ENCODE measurements around the gene BPIFB2.

The BPIFB2 gene

DNA sequence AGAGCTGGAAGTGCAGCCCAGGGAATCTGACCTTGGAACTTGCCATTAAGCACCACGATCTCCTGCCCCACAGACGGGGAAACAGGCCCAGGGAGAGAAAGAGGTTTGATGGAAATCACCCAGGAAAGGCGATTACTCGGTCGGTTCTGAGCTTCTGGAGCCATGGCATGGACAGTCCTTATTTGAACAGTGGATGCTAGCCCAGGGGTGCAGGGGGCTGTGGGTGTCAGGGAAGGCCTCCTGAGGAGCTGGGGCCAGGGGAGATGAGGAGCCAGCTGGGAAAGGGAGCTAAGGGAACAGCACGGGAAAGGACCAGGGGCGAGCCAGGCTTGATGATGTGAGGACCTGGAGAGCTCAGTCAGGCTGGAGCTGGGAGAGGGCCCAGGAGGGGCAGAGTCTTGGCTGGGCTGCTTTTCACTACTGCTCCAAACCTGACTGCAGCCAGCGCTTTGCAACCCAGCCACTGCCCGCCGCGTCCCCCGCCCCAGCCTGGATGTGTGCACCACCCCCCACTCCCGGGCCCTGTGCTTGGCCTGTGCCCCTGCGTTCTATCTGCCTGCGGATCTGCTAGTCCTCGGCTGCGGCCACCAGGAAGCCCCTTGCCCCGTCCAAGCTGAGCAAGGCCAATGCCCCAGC is 21.1 kb upstream of the BPIFB2 start:
- no peak for DNase-seq

DNA sequence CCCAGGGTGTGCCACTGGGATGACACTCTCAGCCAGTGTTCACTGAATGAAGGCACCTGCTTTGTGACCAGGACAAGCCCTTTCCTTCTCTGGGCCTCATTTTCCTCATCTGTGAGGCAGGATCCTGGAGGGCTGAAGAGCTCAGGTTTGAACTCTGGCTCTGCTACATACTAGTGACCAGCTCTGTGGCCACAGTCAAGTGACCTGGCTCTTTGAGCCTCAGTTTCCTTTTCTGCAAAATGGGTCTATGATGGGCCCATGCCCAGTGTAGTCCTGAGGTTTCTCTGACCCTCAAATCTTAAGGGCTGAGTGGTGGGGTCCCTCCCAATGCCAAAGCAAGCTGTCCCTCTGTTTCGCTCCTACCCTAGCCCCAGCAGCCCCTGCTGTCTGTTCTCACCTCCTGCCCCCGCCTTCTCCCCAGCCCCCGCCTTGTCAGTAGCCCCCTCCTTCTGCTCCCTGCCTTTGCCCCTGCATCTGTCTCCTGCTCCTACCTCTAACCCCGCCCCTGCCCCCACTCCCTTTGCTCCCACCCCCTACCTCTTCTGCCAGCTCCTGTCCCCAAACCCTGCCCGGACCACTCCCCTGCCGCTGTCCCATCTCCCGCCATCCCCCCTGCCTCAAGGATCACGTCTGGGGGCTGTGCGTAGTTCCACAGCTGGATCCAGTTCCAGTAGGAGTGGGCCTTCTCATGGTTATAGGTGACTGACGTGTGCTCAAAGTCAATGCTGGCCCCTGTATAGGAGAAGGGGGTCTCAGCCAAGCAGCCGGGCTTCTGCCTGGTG is 20.3 kb upstream of the BPIFB2 start:
- DNase-seq, result no peak

DNA sequence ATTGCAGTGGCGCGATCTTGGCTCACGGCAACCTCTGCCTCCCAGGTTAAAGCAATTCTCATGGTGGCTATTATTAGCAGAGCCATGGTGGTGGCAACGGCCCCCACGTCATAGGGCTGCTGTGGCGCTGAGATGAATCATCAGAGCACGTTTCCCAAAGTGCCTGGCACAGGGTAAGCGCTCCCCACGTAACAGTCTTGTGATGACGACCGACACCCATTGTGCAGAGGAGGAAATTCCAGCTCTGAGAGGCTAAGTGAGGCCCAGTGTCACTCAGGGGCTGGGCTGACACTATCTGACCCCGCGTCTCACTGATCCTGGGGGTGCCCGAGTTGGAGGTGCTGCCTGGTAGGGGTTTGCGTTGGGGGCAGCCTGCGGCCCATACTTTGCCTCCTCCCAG is 19.5 kb upstream of the BPIFB2 start:
- no peak for DNase-seq

DNA sequence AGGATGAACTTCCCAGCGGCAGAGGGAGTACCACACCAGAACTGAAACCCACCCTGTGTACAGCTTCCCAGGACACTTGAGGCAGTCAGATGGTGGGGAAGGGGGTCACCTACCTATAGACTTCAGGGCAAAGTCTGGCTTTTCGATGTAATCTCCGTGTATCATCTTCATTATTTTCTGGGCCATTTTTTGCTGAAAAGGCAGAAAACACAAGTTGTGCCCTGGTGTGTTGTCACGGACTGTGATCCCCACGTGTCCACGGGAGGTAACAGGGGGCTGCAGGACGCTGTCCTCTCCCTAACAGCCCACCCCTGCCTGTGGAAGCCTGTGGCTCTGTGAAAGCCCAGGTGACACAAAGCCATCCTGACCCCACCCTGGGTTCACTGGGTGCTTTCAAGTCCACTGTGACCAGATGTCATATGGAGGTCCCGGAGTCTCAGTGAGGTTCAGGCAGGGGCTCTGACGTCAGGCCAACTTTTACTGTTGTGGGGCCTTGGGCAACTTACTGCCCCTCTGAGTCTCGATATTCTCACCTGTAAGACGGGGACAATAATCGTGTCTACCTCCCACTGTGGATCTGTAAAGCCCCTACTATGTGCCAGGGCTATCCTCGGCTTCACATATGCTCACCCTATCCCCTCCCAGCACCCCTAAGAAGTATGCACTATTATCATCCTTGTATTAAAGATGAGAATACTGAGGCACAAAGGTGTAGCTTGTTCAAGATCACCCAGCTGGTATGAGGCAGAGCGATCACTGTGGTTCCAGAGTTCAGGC is 17.8 kb upstream of the BPIFB2 start:
- no peak for DNase-seq

DNA sequence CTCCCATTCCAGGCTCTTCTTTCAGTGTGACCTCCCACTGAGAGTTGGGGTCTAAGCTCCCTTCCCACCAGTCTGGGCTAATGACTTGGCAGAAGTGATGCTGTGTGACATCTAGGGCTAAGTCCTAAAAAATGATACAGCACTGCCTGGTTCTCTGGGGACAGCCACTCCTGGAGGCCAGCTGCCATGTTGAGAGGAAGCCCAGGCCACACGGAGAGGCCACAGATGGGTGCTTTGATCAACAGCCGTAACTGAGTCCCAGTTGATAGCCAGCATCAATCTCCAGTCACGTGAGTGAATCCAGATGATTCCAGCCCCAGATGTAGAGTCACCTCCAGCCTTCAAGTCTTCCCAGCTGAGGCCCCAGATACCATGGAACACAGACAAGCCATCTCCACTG is 17.1 kb upstream of the BPIFB2 start:
- DNase-seq, result no peak

DNA sequence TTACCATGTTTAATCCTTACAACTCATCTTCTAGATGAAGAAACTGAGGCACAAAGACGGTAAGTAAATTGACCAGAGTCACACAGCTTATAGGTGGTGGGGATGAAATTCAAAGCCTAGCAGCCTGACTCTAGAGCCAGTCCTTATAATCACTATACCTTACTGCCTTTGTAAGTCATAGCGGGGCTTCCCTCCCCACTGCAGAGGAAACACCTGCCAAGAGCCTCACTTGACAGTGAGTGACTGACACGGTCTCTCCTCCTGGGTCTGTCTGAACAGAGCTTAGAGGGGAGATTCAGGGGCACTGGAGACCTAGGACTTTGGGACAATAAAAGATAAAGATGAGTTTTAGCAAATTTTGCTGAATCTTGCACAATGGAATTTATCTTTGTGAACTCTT is 16.1 kb upstream of the BPIFB2 start:
- no peak for DNase-seq

DNA sequence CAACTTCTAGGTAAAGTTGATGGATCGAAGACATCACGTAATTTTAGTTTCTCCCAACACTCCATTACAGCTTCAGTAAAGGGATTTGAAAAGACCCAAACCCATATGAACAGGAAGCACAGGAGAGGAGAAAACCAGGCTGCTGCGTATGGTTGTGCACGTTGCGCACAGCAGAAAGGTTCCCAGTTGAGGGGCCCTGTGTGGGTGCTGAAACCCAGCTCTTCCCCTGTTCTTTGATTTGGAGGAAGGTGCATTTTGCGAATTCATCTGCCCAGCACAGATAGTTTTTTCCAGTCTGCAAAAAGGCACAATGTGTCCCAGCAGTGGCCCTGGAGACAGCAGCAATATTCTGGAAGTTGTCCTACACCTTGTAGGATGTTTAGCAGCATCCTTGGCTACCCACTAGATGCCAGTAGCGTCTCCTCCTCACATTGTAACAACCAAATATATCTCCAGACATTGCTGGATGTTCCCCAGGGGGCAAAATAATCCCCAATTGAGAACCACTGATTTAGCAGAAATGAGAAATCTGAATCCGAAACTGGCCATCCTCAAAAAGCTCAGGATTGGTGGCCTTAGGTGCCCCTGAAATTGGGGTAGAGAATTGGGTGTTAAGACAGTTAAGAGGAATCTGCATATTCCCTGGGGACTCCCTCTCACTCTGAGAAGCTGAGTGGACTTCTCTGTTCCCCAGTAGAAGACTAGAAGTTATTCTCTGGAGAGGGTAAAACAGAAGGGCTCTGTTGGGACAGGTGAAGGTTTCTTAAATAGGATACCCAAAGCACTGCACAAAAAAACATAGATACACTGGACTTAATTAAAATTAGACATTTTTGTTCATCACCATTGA is 15.5 kb upstream of the BPIFB2 start:
- no peak for DNase-seq

DNA sequence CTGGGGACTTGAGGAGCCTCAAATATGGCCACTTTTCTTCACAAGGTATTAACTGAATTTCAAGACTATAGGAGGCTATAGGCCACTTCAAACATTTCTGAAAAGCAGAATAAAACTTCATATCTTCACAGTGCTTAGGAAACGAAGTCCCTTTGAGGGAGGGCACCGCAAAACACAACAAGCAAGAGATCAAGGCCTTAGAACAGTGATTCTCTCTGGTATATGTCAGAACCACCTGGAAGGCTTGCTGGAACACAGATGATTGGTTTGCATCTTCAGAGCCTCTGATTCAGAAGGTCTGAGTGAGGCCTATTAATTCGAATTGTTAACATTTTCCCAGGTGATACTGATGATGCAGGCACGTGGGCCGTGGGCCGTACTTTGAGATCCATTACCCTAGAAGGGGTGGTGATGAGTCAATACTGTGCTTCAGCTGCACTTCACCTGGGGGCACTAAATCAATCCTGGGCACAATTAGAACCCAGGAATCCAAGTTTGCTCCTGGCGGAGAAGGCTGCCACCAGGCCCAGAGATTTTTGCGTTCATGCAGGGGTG is 13.9 kb upstream of the BPIFB2 start:
- DNase-seq, result no peak

DNA sequence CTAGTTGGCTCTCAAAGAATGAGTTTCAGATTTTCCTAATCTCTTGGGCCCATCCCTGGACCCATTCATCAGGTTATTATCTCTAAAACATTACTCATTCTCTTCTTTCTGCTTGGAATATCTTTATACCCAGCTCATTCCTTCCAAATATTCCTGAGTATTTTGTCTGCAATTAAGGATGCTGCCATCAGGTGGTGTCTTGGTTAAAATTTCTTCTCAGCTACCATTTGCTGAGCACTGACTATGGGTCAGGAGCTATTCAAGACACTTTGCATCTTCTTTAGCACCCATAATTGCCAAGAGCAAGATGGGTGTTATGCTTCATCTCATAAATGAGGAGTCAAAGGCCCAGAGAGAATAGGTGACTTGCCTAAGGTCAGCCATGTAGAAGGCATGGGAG is 11.7 kb upstream of the BPIFB2 start:
- DNase-seq, result no peak

DNA sequence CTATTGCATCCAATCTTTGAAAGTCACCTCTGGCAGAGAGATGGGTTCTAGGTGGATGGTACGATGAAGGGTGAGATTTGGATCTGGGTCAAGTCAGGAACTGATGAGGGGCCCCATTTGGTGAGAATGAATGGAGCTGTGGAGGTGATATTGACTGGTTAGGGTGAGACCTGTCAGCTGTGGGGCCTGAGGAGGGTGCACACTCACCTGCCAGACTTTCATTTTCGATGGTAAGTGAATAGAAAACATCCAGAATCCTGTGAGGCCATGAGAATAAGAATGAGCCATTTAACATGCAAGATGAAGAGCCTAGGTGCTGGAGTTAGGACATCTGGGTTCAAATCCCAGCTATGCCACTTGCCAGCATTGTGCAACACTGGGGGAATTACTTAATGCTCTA is 10.1 kb upstream of the BPIFB2 start:
- DNase-seq, result no peak

DNA sequence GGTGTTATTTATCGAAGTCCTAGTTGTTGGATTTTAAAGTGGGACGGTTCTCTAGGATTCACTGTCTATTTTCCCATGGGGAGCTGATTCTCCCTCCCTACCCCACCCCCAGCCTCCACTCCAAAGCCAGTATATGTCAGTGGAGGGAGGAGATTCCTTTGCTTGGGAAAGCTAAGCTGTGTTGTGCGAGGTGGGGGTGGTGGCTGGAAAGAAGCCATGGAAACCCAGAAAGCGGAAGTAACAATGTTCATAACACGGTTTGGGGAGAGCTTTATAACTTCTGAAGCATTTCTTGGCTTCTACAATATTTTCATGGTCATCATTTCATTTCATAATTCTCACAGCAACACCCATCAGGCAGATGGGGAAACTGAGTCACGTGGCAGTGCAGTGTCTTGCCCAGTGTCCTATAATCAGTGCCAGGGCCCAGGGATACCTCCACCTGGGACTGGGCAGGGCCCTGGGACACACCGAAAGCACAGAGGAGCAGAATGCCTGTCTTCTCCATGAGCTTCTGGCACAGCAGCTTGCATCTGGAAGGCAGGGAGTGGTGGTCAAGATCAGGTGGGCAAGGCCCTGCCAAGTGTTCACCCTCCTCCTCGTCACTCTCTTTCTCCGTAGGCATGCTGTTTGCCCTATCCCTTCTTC is 7.8 kb upstream of the BPIFB2 start:
- DNase-seq, result no peak

DNA sequence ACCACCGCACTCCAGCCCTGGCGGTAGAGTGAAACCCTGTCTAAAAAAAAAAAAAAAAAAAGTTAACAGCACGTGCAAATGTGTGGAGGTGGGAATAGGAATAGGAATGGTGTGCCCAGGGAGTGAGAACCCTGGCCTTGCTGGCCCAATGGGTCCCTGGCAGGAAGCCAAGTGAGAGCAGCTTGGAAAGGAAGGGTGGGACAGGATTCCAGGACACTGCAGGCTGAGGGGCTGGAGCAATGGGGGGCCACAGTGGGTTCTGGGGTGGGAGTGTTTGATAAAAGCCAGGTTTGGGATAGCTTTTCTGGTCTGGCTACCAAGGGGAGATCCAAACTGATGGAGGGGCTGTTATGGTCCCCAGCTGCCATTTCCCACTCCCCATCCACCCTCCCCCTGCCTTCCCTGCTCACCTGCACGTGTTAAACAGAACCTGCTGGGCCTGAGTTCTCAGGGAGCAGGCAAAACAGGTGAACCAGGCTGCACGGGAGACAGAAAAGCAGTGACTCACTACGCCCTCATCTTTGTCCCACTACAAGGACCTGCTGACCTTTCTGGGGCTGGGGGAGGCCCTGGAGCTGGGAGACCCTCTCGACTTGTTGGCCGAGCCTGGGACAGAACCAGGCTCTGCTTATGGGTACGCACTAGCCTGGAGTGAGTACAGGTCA is 6.6 kb upstream of the BPIFB2 start:
- no peak for DNase-seq

DNA sequence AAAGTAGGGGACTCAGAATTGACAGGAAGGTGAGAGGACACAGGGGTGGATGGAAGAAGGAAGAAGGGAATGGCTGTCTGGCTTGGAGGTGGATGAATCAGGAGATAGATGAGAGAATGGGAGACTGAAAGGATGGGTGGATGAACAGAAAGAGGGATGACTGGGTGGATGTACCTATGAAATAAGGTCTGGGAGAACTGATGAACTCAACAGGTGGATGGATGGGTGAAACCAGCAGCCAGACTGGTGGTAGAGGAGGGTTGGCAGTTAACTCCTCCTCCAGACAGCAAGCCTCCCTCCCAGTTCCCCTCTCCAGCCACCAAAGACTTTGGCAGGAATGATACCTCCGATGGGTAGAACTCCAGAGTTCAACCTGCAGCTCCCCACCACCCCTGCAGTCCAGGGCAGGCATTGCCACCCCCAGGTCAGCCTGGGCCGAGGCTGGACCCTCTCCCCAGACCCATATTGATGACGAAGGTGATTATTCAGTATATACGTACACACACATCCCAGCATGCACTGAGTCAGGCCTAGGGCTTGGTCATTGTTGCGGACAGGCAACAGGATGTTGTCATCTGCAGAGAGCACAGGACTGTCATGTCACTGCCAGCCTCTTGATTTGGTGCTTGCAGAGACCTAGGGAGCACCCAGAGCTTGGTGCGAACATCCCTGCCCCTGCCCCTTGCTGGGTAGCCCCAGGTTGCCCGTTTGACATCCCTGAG is 5.3 kb upstream of the BPIFB2 start:
- DNase-seq, result no peak

DNA sequence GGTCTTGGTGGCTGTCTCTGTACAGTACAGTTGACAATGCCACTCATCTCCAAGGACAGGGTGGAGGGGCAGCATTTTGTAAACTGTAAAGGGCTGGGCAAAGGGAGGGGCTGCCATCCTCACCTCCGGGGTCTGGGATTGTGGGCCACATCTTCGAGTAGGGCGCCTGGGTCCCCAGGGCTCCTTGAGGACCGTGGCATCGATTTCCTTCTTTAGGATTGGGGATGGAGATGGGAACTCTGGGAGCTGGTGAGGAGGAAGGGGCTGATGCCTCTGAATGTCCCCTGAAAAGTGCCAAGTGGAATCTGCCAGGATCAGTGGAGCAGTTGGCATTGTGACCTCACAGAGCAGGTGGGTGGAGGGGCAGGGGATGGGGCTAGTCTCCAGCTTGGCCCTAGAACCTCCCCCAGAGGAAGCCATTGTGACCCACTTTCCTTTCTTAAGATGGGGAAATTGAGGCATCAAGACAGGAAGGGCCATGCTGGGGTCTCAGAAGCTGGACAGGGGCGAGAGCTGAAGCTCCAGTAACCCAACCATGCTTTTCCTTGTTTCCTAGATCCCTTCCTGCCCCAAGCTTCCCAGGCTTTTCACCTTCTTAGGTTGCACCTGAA is 3.3 kb upstream of the BPIFB2 start, which contains the start of gene SUN5:
TSS of gene SUN5 (minus strand) at position 293 of the 611 bp plus-strand sequence. CDS start at position 200, 93 bp downstream.
- no peak for DNase-seq

DNA sequence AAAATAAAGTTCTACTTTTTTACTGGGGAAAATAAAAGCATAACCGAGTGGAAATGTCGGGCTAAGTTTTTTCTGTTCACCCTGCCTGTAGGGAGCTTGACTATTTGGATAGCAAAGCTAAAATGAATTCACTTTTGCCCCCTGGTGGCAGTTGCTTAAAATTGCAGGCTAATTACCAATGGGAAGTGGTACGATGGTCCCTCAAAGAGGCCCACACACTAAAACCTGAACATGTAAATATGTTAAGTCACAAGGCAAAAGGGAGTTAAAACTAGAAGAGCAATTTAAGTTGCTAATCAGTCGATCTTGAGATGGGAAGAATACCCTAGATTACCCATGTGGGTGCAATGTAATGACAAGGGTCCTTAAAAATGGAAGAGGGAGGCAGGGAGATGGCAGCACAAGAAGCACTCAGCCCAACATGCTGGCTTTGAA is 2.4 kb upstream of the BPIFB2 start:
- DNase-seq, result no peak

DNA sequence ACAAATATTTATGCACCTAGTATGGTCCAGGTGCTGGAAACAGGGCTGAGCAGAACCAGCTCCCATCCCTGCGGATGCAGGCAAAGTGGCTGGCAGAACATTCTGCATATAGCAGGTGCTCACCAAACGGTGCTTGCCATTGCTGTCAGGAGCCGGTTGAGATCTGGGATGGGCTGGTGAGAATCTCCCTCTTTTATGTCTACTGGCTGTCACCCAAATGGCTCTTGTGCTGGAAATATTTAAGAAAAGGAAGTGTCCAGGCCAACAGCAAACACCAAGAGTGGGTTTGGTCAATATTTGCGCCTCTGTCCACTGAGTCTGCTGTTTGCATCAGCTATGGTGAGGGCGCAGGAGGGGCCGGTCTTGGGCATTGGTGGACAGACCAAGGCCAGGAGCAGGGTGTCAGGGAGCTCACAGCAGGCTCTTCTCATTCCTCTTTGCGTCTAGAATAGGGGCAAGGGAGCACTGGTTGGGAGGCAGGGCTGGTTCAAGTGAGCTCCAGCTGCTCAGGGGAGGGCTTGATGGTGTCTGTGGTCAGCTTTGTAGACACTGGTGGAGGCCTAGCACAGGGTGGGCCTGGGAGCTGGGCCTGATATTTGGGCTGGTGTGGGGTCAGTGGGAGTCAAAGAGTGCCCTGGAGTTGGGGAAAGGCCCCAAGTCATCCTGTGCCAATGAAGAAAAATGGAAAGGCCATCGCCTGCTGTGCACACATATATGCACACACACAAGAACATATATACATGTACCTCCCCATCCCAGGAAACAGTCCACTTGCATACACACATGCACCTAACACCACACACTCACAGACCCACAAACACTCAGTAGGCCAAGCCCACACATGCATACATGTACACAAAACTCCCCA is 1.4 kb upstream of the BPIFB2 start:
- no peak for DNase-seq

DNA sequence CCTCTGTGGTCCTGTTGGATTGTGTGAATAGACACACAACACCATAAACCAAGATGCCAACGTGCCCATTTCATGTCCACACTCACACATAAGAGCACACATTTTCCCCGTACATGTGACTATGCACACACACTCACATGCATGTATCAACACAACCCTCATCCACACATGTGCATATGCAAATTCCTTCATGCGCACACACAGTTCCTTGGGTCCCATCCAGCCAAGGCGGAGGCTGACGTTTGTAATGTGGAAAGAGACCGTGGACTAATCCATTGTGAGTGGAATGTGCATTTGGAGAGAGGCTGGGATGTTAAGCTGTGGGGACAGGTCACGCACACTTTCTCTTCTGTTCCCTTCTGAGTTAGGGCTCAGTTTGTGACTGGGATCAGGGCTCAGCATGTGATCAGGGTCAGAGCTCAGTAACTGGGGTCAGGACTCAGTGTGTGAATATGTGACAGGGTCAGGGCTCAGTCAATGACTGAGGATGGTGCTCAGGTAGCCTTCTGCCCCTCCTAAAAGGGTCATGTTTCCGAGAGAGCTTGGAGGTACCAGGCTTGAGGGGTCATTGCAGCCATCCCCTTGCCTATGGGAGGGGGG is 628 bp upstream of the BPIFB2 start:
- DNase-seq, result no peak

DNA sequence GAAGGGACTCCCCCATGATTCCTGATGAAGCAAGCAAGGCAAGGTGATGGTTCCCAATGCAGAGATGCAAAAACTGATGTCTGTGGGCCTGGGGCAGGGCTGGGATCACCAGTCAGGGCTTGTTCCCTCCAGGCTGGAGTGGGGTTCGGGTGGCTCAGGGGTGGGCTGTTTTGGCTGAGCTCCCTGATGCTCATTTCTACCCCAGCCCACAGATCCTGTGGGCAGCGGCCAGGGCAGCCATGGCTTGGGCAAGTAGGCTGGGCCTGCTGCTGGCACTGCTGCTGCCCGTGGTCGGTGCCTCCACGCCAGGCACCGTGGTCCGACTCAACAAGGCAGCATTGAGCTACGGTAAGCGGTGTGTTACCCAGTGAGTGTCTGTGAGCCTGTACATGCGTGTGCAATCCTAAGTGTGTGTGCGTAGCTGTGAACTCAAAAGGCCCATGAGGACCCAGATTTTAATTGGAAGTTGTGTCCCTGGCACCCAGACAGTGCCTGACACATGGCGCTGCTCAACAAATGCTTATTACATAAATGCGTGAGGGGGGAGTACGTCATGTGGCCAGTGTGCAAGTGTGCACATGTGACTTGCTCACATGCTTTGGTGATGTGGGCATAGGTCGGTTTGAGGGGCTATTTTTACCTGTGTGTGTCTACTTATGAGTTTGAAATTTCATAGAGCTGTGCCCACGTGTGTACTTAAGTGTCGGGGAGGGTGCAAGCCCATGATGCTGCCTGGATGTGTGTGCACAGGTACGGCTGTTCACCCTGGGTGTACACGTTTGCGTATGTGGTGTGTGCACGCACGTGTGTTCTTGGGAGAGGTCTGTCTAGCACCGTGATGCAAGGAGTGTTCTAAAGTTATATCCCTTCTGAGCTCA is 1.1 kb downstream of the BPIFB2 start:
- DNase-seq, result no peak
